ENCODE results near the gene OR51B5.
A peak's percentile ranks its signal among the peaks of the same experiment; 100 is the strongest.

- TF ChIP-seq CTCF (conservative IDR thresholded peaks at IDR 0.05) (peak; percentile 83), ZFX (IDR thresholded peaks at IDR 0.05) (no peak)
Observed at GRCh38 chr11:5380740-5381342, 37.5 kb upstream of the OR51B5 start.

Measured in C4-2B (cell line).